Measurements from ENCODE around the gene CTTN. TPM values are rescaled to one million over a fixed set of nuclear protein-coding genes. Genes with fewer than 3 reads are reported as not detected.

The CTTN gene
- total and polyA plus RNA-seq, 9 of the 15 experiments (the other 6 are each of a cell fraction or from before 2014, with no cell fraction given): 9.9 to 158 (median 99.7) TPM

- Histone ChIP-seq H3K27ac (ENCODE audit: extremely low read depth, low read depth, low read length) (no peak overlapping the region), H3K9ac (ENCODE audit: insufficient read depth in 1 of 2, low read depth in 2 of 2, low read length in 2 of 2) (no peak overlapping the region), H3K4me2 (ENCODE audit: insufficient read depth, low read length) (no peak overlapping the region), H3K4me3 (no peak overlapping the region), H3K36me3 (ENCODE audit: control insufficient read depth, insufficient read depth, low read length) (no peaks in the 10 kb centered on the region), H3K9me1 (ENCODE audit: control insufficient read depth, insufficient read depth, low read length) (no peaks in the 10 kb centered on the region), H4K20me1 (replicated peaks; ENCODE audit: control insufficient read depth, insufficient read depth, low read length) (no peaks in the 10 kb centered on the region), H2AFZ (ENCODE audit: low read depth, low read length) (peak overlapping the region; percentile 40; the same call in 1 of the 2 replicates), H3K27me3 (ENCODE audit: control insufficient read depth in 2 of 2, insufficient read depth in 2 of 2, low read length in 2 of 2) (no peaks in the 10 kb centered on the region), H3K9me3 (replicated peaks; ENCODE audit: control insufficient read depth, insufficient read depth, low read depth, low read length) (peaks cover 3% of the 10 kb centered on the region), H3K79me2 (ENCODE audit: control insufficient read depth, insufficient read depth, low read length) (no peaks in the 10 kb centered on the region), H3K4me1 (replicated peaks in 1 of 2; ENCODE audit: control insufficient read depth in 2 of 2, insufficient read depth in 2 of 2, low read length in 2 of 2) (peaks cover 7 to 8% of the 10 kb centered on the region in 2 experiments; a peak in 4 of 5 replicates)
- no TSS peak for BruUV-seq (replicated peaks)
- no peak for DNase-seq (ENCODE audit: extremely low read depth in 1 of 4, low spot score in 3 of 4)
- in situ Hi-C loops (cut with MboI): no loop called here
- POLR2A ChIA-PET: interaction anchor here (0.7 to 0.9 kb wide), 3 partner anchors 41 to 285 kb away, joined by 3 to 4 read pairs (median 3); no protein-coding TSS in a partner anchor
- CTCF ChIA-PET (ENCODE audit: low intra/inter-chr PET ratio): no interaction called here
- no peak for FAIRE-seq
- ATAC-seq: no peak
- 13% methylated on average over 9 of the region's 9 CpGs for WGBS (ENCODE audit: insufficient coverage, low coverage, missing lambda C conversion rate)
- intact Hi-C loops (cut with micrococcal nuclease): no loop called here
- TF ChIP-seq BRF1 (IDR thresholded peaks at IDR 0.05; ENCODE audit: borderline replicate concordance, extremely low read depth, insufficient read length) (no peak), ZFP1 (CRISPR knock-in tag; IDR thresholded peaks at IDR 0.05) (no peak), CREBBP (IDR thresholded peaks at IDR 0.05; ENCODE audit: low read depth, low read length) (no peak), SMAD2 (IDR thresholded peaks at IDR 0.05; ENCODE audit: low read depth, low read length) (no peak), ZNF408 (CRISPR knock-in tag; IDR thresholded peaks at IDR 0.05; ENCODE audit: low read depth) (no peak), GMEB1 (CRISPR knock-in tag; IDR thresholded peaks at IDR 0.05) (no peak), HDAC1 (IDR thresholded peaks at IDR 0.05) (no peak), CHD7 (IDR thresholded peaks at IDR 0.05; ENCODE audit: low read depth, low read length) (no peak), KDM1A (IDR thresholded peaks at IDR 0.05) (no peak), TCF3 (CRISPR knock-in tag; IDR thresholded peaks at IDR 0.05) (no peak)
These were observed 56.0 kb downstream of the CTTN start for GRCh38 chr11:70454197-70454767.

Data from K562 (cell line).